ENCODE measurements around the gene FGF12.

- TF ChIP-seq CTCF (IDR thresholded peaks at IDR 0.05; ENCODE audit: low read length): no peak
- TF ChIP-seq EZH2 (IDR thresholded peaks at IDR 0.05; ENCODE audit: borderline replicate concordance, low read length): no peak
Measured at GRCh38 chr3:192229866-192230265, 497.5 kb downstream of the FGF12 start.
